ENCODE data around the gene SPNS3. TPM values are rescaled to one million over a fixed set of nuclear protein-coding genes. Genes with fewer than 3 reads are reported as not detected.

Gene SPNS3
- polyA plus RNA-seq, 1 donor (not counting 4 experiments of a cell fraction or from before 2014, with no cell fraction given): not detected

DNA sequence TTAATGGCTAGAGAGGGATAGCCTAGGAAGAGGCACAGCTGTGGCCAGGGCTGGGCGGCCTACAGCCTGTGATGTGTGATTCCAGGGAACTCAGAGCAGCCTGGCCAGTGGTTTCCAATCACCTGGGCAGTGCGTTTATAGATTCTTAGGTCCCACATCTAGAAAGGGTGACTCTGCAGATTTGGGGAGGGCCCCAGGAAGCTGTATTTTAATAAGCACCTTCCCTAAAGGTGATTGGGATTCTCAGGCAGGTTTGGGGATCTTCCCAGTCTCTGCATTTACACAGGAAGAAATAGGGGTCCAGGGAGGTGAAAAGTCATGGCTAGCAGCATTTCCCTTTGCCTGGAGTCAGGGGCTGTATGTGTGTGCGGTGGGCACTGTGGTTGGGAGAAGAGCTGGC, 74.5 kb downstream of the SPNS3 start:
- H3K4me2 ChIP-seq (ENCODE audit: control insufficient read depth, extremely low read depth, insufficient read depth, low read depth, low read length): no peak overlapping the region
- H2AFZ ChIP-seq (ENCODE audit: control insufficient read depth, low read length): no peak overlapping the region
- FAIRE-seq (no peak), DNase-seq (ENCODE audit: low read depth, low spot score) (no peak)
- H3K27ac ChIP-seq (ENCODE audit: control insufficient read depth, insufficient read depth, low read length): no peak overlapping the region
- no peak overlapping the region for H3K9ac ChIP-seq (ENCODE audit: control insufficient read depth, extremely low read depth, insufficient read depth, low read length)
- H3K79me2 ChIP-seq (ENCODE audit: control insufficient read depth, insufficient read depth, low read length): no peaks in the 10 kb centered on the region
- TF ChIP-seq EZH2 (IDR thresholded peaks at IDR 0.05; ENCODE audit: low read length): no peak
- TF ChIP-seq CTCF (optimal IDR thresholded peaks at IDR 0.05 in 1 of 3, IDR thresholded peaks at IDR 0.05 in 1 of 3, conservative IDR thresholded peaks at IDR 0.05 in 1 of 3; ENCODE audit: extremely low read depth in 1 of 3, insufficient read depth in 2 of 3, low read length in 3 of 3): no peak
- H3K4me3 ChIP-seq (ENCODE audit: control insufficient read depth in 2 of 3, extremely low read depth in 1 of 3, insufficient read depth in 2 of 3, low read depth in 1 of 3, low read length in 3 of 3): no peak overlapping the region
- H3K9me1 ChIP-seq (ENCODE audit: control insufficient read depth, extremely low read depth, insufficient read depth, low read length): no peaks in the 10 kb centered on the region
- no peaks in the 10 kb centered on the region for H3K4me1 ChIP-seq (ENCODE audit: control insufficient read depth, extremely low read depth, insufficient read depth, low read length)
- dilution Hi-C loops (cut with MboI; ENCODE audit: extremely low pct_ligation_motif_present, low sequenced_read_pairs): no loop called here
- H4K20me1 ChIP-seq (ENCODE audit: control insufficient read depth, extremely low read depth, insufficient read depth, low read length): no peaks in the 10 kb centered on the region
- no peaks in the 10 kb centered on the region for H3K9me3 ChIP-seq (ENCODE audit: control insufficient read depth, low read depth, low read length)
- peaks cover 25% of the 10 kb centered on the region for H3K27me3 ChIP-seq (ENCODE audit: control insufficient read depth, extremely low read depth, insufficient read depth, low read length)
- no peaks in the 10 kb centered on the region for H3K36me3 ChIP-seq (ENCODE audit: control insufficient read depth in 2 of 2, extremely low read depth in 1 of 2, insufficient read depth in 2 of 2, low read length in 2 of 2)

DNA sequence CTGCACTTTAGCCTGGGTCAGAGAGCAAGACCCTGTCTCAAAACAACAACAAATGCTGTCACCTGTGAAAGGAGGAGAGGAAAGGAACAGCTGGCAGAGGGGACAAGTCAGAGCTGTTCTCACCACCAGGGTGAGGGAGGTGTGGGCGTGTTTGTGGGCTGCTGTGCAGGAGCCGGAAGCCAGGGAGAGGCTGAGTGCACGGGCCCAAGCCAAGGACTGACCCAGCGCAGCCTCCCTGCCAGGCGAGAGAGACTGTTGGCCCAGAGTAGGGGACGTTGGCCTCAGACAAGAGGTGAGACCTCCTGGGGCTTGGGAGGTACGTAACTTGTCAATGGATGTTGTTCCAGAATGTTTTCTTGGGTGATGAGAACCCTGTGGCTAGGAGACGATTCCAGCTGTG, 75.7 kb downstream of the SPNS3 start:
- no peaks in the 10 kb centered on the region for H3K36me3 ChIP-seq (ENCODE audit: control insufficient read depth in 2 of 2, extremely low read depth in 1 of 2, insufficient read depth in 2 of 2, low read length in 2 of 2)
- FAIRE-seq (no peak), DNase-seq (ENCODE audit: low read depth, low spot score) (no peak)
- no peaks in the 10 kb centered on the region for H3K9me1 ChIP-seq (ENCODE audit: control insufficient read depth, extremely low read depth, insufficient read depth, low read length)
- no peak overlapping the region for H3K4me2 ChIP-seq (ENCODE audit: control insufficient read depth, extremely low read depth, insufficient read depth, low read depth, low read length)
- H3K4me1 ChIP-seq (ENCODE audit: control insufficient read depth, extremely low read depth, insufficient read depth, low read length): no peaks in the 10 kb centered on the region
- H3K9me3 ChIP-seq (ENCODE audit: control insufficient read depth, low read depth, low read length): no peaks in the 10 kb centered on the region
- no peak overlapping the region for H3K4me3 ChIP-seq (ENCODE audit: control insufficient read depth in 2 of 3, extremely low read depth in 1 of 3, insufficient read depth in 2 of 3, low read depth in 1 of 3, low read length in 3 of 3)
- H3K27me3 ChIP-seq (ENCODE audit: control insufficient read depth, extremely low read depth, insufficient read depth, low read length): peaks cover 20% of the 10 kb centered on the region
- no peak overlapping the region for H2AFZ ChIP-seq (ENCODE audit: control insufficient read depth, low read length)
- dilution Hi-C loops (cut with MboI; ENCODE audit: extremely low pct_ligation_motif_present, low sequenced_read_pairs): no loop called here
- no peak overlapping the region for H3K27ac ChIP-seq (ENCODE audit: control insufficient read depth, insufficient read depth, low read length)
- H4K20me1 ChIP-seq (ENCODE audit: control insufficient read depth, extremely low read depth, insufficient read depth, low read length): no peaks in the 10 kb centered on the region
- H3K9ac ChIP-seq (ENCODE audit: control insufficient read depth, extremely low read depth, insufficient read depth, low read length): no peak overlapping the region
- TF ChIP-seq CTCF (optimal IDR thresholded peaks at IDR 0.05 in 1 of 3, IDR thresholded peaks at IDR 0.05 in 1 of 3, conservative IDR thresholded peaks at IDR 0.05 in 1 of 3; ENCODE audit: extremely low read depth in 1 of 3, insufficient read depth in 2 of 3, low read length in 3 of 3) (no peak), EZH2 (IDR thresholded peaks at IDR 0.05; ENCODE audit: low read length) (no peak)
- no peaks in the 10 kb centered on the region for H3K79me2 ChIP-seq (ENCODE audit: control insufficient read depth, insufficient read depth, low read length)
